Vagina (tissue), 2 donors: ENCODE data around the gene NAA80. TPM values are rescaled to one million over a fixed set of nuclear protein-coding genes. Genes with fewer than 3 reads are reported as not detected.

Experiments used
- DNase-seq, 2 donors: peaks; one replicate each; pipeline ENCODE4 v3.0.0-alpha.2; 2017; ENCODE audit errors: extremely low spot score in 2 of 2
- H3K27ac ChIP-seq: fragments of 200-600 bp; sonication (generic); one replicate; pipeline ENCODE4 v1.5.1; 2019
- H3K27me3 ChIP-seq: fragments of 200-600 bp; sonication (generic); one replicate; pipeline ENCODE4 v1.5.1; 2019
- H3K36me3 ChIP-seq, 2 donors: fragments of 200-600 bp; sonication (generic); one replicate each; pipeline ENCODE4 v1.5.1; 2017 to 2019
- H3K4me1 ChIP-seq: fragments of 200-600 bp; sonication (generic); one replicate; pipeline ENCODE4 v1.5.1; 2019
- H3K4me3 ChIP-seq, 2 donors: fragments of 200-600 bp; sonication (generic); 1 replicate in 1 of 2; 2 replicates in 1 of 2; pipeline ENCODE4 v1.5.1; 2016 to 2019
- H3K9me3 ChIP-seq: fragments of 200-600 bp; sonication (generic); one replicate; pipeline ENCODE4 v1.5.1; 2019
- POLR2A ChIP-seq, 2 donors: fragments of 450-650 bp; IDR thresholded peaks; one replicate each; pipeline ENCODE4 v1.6.1; 2017; ENCODE audit warnings: antibody characterized with exemption in 2 of 2, mild to moderate bottlenecking in 2 of 2, moderate library complexity in 2 of 2
- POLR2AphosphoS5 ChIP-seq, 2 donors: sonication (generic); formaldehyde crosslinking; IDR thresholded peaks; one replicate each; pipeline ENCODE4 v1.9.0; 2017; ENCODE audit warnings: antibody characterized with exemption in 2 of 2, mild to moderate bottlenecking in 2 of 2, low read depth in 1 of 2; ENCODE audit not compliant: insufficient read depth in 1 of 2
- intact Hi-C: fragments of 100-400 bp; cut with DNase I; formaldehyde crosslinking; loops from one replicate; pipeline ENCODE4 v1.15.1; 2023
- total RNA-seq: library from RNA; depleted of rRNA; stranded (reverse); fragments of >200 nt; gene quantifications from one replicate; pipeline ENCODE4 v1.2.3, GENCODE V29; 2016
- TF ChIP-seq, protein P1 (sequence below), 3 experiments: fragments of 450-650 bp in 2 of 3; fragments of 200-600 bp in 1 of 3; sonication (generic) in 1 of 3; IDR thresholded peaks; one replicate each; pipeline ENCODE4 v1.5.1; 2017 to 2019; ENCODE audit warnings: antibody characterized with exemption in 3 of 3, mild to moderate bottlenecking in 2 of 3, moderate library complexity in 2 of 3

Gene NAA80
- total RNA-seq, 1 donor from 2014 or later, result 10.1 TPM

DNA sequence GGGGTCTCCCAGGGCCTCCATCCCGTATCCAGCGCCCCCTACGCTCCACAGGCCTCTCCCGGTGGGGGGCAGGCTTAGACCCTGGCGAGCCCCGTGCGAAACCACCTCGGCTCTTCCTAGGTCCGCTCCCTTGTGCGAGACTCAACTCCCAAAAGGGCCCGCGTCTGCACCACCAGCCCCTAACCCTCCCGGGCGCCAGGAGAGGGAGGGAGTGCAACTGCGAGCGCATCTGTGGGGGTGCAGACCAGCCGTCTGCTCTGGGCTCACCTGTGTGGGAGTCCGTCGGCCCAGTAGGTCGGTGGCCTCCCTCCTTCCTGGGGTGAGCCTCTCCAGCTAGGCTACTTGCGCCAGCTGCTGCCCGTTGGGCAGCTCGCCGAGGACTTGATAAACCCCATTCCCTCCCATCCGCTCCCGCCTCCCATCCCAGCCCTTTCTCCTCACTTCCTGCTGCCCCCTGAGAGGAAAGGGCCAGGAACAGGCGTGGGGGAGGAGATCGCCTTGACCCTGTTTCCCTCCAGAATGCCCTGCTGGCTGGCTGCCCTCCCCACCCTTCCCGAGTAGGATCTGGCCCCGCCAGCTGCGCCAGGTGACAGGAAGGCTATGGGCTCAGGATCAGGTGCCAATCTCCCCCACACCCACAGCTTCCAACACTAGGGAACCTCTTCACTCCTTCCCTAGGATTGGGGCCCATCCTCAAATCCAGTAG is 23.3 kb upstream of the NAA80 start, which contains the start of gene HYAL2:
Gene HYAL2, minus strand, starts transcription at position 360 of the 706 bp plus-strand sequence. CDS start 2,256 bp downstream, outside the sequence.
- intact Hi-C loops, result loop anchor here (2.0 to 5.0 kb wide), 2 partner anchors 24 to 65 kb away; partner anchors contain the start of genes HYAL3 and NAA80
- TF ChIP-seq, protein P1, sequence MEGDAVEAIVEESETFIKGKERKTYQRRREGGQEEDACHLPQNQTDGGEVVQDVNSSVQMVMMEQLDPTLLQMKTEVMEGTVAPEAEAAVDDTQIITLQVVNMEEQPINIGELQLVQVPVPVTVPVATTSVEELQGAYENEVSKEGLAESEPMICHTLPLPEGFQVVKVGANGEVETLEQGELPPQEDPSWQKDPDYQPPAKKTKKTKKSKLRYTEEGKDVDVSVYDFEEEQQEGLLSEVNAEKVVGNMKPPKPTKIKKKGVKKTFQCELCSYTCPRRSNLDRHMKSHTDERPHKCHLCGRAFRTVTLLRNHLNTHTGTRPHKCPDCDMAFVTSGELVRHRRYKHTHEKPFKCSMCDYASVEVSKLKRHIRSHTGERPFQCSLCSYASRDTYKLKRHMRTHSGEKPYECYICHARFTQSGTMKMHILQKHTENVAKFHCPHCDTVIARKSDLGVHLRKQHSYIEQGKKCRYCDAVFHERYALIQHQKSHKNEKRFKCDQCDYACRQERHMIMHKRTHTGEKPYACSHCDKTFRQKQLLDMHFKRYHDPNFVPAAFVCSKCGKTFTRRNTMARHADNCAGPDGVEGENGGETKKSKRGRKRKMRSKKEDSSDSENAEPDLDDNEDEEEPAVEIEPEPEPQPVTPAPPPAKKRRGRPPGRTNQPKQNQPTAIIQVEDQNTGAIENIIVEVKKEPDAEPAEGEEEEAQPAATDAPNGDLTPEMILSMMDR (IDR thresholded peaks at IDR 0.05), result no peak
- no peak for TF ChIP-seq POLR2A (IDR thresholded peaks at IDR 0.05)
- TF ChIP-seq POLR2AphosphoS5 (IDR thresholded peaks at IDR 0.05; ENCODE audit: insufficient read depth in 1 of 2, low read depth in 1 of 2), result peak in 1 of 2 donors; percentile 47

DNA sequence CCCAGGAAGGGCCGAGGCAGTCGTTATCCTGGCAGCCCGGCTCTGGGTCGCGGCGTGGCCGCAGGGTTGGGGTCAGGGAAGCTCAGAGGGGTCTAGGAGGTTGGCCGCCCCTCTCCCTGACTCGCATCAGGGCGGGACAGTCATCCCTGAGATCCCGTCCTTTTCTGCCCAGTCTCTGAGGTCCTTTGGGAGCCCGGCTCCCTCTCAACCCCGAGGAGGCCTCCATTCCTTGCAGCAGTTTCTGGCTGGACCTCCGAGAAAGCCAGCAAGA is 22.8 kb upstream of the NAA80 start:
- no peaks in the 10 kb centered on the region for H3K9me3 ChIP-seq
- peak overlapping the region; percentile 90 for H3K27ac ChIP-seq
- intact Hi-C loops, result loop anchor here (2.0 to 5.0 kb wide), 2 partner anchors 23 to 65 kb away; partner anchors contain the start of genes HYAL3 and NAA80
- no peaks in the 10 kb centered on the region for H3K27me3 ChIP-seq
- H3K4me1 ChIP-seq, result peaks cover 57% of the 10 kb centered on the region
- no peak for DNase-seq
- peaks cover 0 to 20% of the 10 kb centered on the region in 2 donors for H3K36me3 ChIP-seq
- peak overlapping the region; percentile 72 to 97 for H3K4me3 ChIP-seq
- TF ChIP-seq POLR2AphosphoS5 (IDR thresholded peaks at IDR 0.05; ENCODE audit: insufficient read depth in 1 of 2, low read depth in 1 of 2), result no peak

More for the DNA sequence above, 23.3 kb upstream of the NAA80 start, which contains the start of gene HYAL2:
- peaks cover 57% of the 10 kb centered on the region for H3K4me1 ChIP-seq
- H3K27ac ChIP-seq, result peak within 1 kb of the TSS; percentile 90
- H3K9me3 ChIP-seq, result no peaks in the 10 kb centered on the region
- H3K27me3 ChIP-seq, result no peaks in the 10 kb centered on the region
- peak within 1 kb of the TSS; percentile 72 to 97 for H3K4me3 ChIP-seq
- H3K36me3 ChIP-seq, result peaks cover 0 to 20% of the 10 kb centered on the region in 2 donors
- DNase-seq, result no peak

DNA sequence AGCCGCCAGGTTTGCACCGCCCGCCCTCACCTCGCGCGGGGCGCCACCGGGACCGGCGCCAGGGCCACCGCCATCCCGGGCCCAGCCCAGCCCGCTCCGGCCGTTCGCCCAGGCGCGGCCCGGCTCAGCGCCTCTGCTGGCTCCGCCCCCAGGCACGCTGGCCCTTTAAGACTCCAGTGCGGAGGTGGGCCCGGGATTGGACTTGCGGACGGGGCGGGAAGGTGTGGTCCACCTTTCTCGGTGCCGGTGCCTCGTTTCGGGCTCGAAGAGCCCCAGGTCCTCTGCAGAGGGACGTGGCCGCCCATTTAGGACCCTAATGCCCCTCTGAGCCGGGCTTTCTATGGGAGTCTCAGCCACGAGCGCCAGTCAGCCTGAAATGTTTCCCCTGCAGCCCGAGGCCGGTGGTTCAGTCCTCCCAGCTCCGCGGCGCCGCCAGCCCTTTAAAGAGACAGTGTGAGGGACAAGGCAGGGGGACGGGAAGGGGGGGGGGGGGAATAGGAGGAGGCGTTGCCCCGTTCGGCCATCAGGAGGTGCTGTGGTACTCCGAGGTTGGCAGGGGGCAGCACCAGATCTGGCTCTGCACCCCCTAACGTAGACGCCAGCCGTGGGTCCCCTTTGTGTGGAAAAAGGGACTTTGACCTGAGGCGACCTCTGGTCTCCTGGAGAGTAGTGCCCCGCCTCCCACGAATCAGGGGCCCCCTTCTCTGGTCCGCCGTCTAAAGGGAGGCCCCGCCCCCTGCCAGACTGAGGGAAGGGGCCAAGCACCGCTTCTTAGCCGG is 22.3 kb upstream of the NAA80 start:
- Histone ChIP-seq H3K27ac (peak overlapping the region; percentile 90), H3K27me3 (no peaks in the 10 kb centered on the region), H3K9me3 (no peaks in the 10 kb centered on the region), H3K36me3 (peaks cover 0 to 20% of the 10 kb centered on the region in 2 donors), H3K4me1 (peaks cover 59% of the 10 kb centered on the region), H3K4me3 (peak overlapping the region; percentile 72 to 97)
- TF ChIP-seq POLR2AphosphoS5 (IDR thresholded peaks at IDR 0.05; ENCODE audit: insufficient read depth in 1 of 2, low read depth in 1 of 2), result peak; percentile 56 to 76
- TF ChIP-seq, protein P1 (IDR thresholded peaks at IDR 0.05), result peak in 1 of 3 experiments; percentile 39
- TF ChIP-seq POLR2A (IDR thresholded peaks at IDR 0.05), result no peak
- intact Hi-C loops, result loop anchor here (2.0 to 5.0 kb wide), 2 partner anchors 23 to 64 kb away; partner anchors contain the start of genes HYAL3 and NAA80
- no peak for DNase-seq

DNA sequence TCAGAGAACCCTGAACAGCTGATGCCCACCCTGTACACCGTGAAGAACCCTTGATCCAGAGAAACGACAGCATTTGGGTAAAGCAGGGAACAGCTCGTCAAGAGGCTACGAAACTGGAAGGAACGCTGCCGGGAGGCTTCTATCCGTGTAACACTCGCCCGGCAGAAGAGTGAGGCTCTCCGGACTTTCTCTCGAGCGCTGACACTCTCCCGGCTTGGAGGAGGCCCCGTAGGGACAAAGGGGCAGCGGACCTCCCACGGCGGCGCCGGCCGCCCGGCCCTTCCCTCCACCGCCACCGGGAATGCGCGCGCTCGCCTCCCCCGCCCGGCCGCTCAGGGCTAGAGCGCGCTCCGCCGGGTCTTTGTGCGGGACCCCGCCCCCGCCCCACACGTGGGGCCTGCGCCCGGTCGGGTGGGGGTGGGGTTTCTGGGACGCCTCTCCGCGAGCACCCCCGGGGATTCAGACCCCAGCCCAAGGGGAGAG is 21.7 kb upstream of the NAA80 start:
- H3K4me1 ChIP-seq, result peaks cover 65% of the 10 kb centered on the region
- DNase-seq, result no peak
- H3K9me3 ChIP-seq, result no peaks in the 10 kb centered on the region
- intact Hi-C loops, result loop anchor here (5.0 kb wide), 1 partner anchor 64 kb away; no protein-coding TSS in a partner anchor
- peak overlapping the region; percentile 90 for H3K27ac ChIP-seq
- peak overlapping the region; percentile 72 to 97 for H3K4me3 ChIP-seq
- H3K36me3 ChIP-seq, result peaks cover 0 to 17% of the 10 kb centered on the region in 2 donors
- no peaks in the 10 kb centered on the region for H3K27me3 ChIP-seq
- TF ChIP-seq POLR2AphosphoS5 (IDR thresholded peaks at IDR 0.05; ENCODE audit: insufficient read depth in 1 of 2, low read depth in 1 of 2) (no peak), POLR2A (IDR thresholded peaks at IDR 0.05) (peak in 1 of 2 donors; percentile 17)
- TF ChIP-seq, protein P1 (IDR thresholded peaks at IDR 0.05), result no peak
